Upper lobe of right lung (tissue), 1 donor: Measurements from ENCODE around the gene ZDHHC17. TPM values are rescaled to one million over a fixed set of nuclear protein-coding genes. Genes with fewer than 3 reads are reported as not detected.
A peak's percentile ranks its signal among the peaks of the same experiment; 100 is the strongest.

Source experiments
- ATAC-seq: fragments of 200-7000 bp; cut with Tn5 transposase; one replicate; pipeline ENCODE4 v1.9.1; 2020; ENCODE audit warnings: mild to moderate bottlenecking, moderate library complexity
- DNase-seq: peaks from one replicate; pipeline ENCODE4 v3.0.0-alpha.2; 2020
- H3K27ac ChIP-seq: fragments of 200-600 bp; one replicate; pipeline ENCODE4 v1.8.0; 2022
- H3K27me3 ChIP-seq: fragments of 200-600 bp; one replicate; pipeline ENCODE4 v1.8.0; 2022; ENCODE audit warnings: mild to moderate bottlenecking
- H3K36me3 ChIP-seq: fragments of 200-600 bp; one replicate; pipeline ENCODE4 v1.8.0; 2022
- H3K4me1 ChIP-seq: fragments of 200-600 bp; one replicate; pipeline ENCODE4 v1.8.0; 2022
- H3K4me3 ChIP-seq: fragments of 200-600 bp; one replicate; pipeline ENCODE4 v1.8.0; 2022; ENCODE audit warnings: mild to moderate bottlenecking
- H3K9me3 ChIP-seq: fragments of 200-600 bp; one replicate; pipeline ENCODE4 v1.8.0; 2022
- intact Hi-C: fragments of 100-400 bp; cut with DNase I; formaldehyde crosslinking; loops from one replicate; pipeline ENCODE4 v1.11.0; 2022
- total RNA-seq: library from RNA; stranded (reverse); fragmentation: NEBNext Ultra II Directional; extraction: Animal tissue kit (Norgen Biotek cat#: 25700); gene quantifications from one replicate; pipeline ENCODE4 v1.2.1, GENCODE V29; 2021
- TF ChIP-seq, protein P1 (sequence below): fragments of 200-600 bp; IDR thresholded peaks from one replicate; pipeline ENCODE4 v1.8.0; 2022; ENCODE audit warnings: antibody characterized with exemption
- donor health status: DM: no; HTN: yes; CAD: no; lungs with severe emphysema.

The ZDHHC17 gene
- total RNA-seq, 1 donor from 2014 or later, result 35.0 TPM

DNA sequence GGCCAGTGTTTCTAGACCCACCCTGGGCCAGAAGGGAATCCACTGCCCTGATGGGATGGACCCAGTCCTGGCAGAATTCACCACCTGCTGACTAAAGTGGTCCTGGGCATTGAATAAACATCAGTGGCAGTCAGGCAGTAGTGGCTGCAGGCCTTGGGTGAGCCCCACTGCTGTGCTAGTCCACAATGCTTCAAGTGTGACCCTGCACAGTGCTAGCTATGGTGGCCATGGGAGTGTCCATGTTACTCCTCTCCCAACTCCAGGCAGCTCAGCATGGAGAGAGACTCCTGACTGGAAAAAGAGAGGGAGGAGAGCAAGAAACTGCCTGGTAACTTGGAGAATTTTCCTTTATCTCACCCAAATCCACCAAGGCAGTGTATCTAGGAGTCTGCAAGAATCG is 132.4 kb downstream of the ZDHHC17 start:
- ATAC-seq (peak; percentile 34), DNase-seq (no peak)
- intact Hi-C loops, result no loop called here
- TF ChIP-seq, protein P1, sequence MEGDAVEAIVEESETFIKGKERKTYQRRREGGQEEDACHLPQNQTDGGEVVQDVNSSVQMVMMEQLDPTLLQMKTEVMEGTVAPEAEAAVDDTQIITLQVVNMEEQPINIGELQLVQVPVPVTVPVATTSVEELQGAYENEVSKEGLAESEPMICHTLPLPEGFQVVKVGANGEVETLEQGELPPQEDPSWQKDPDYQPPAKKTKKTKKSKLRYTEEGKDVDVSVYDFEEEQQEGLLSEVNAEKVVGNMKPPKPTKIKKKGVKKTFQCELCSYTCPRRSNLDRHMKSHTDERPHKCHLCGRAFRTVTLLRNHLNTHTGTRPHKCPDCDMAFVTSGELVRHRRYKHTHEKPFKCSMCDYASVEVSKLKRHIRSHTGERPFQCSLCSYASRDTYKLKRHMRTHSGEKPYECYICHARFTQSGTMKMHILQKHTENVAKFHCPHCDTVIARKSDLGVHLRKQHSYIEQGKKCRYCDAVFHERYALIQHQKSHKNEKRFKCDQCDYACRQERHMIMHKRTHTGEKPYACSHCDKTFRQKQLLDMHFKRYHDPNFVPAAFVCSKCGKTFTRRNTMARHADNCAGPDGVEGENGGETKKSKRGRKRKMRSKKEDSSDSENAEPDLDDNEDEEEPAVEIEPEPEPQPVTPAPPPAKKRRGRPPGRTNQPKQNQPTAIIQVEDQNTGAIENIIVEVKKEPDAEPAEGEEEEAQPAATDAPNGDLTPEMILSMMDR, result no peak
- no peak overlapping the region for H3K27ac ChIP-seq
- H3K36me3 ChIP-seq, result no peaks in the 10 kb centered on the region
- no peaks in the 10 kb centered on the region for H3K9me3 ChIP-seq
- H3K27me3 ChIP-seq, result no peaks in the 10 kb centered on the region
- H3K4me1 ChIP-seq, result no peaks in the 10 kb centered on the region
- no peak overlapping the region for H3K4me3 ChIP-seq

DNA sequence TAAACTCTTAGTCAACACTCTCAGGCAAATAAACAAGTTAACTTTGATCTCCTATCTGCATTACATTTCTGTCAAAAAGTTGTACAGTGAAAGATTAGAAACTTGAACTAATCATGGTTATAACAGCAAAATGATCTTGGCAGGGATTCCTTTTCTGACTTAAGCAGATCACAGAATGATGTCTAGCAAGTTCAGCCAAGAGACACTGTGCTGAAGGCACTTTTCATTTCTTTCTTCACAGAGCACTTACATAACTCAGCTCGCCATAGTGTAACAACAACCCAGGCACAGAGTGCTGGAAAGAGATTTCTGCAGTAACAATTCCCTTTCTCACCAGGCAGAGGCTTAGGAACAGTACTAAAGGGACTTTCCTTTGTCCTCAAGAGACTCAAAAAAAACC is 134.5 kb downstream of the ZDHHC17 start:
- TF ChIP-seq, protein P1, result no peak
- no peak for DNase-seq
- peak overlapping the region; percentile 47 for H3K27ac ChIP-seq
- peak; percentile 20 for ATAC-seq
- no peaks in the 10 kb centered on the region for H3K27me3 ChIP-seq
- no peaks in the 10 kb centered on the region for H3K9me3 ChIP-seq
- no peaks in the 10 kb centered on the region for H3K4me1 ChIP-seq
- no peak overlapping the region for H3K4me3 ChIP-seq
- no peaks in the 10 kb centered on the region for H3K36me3 ChIP-seq
- intact Hi-C loops, result no loop called here

DNA sequence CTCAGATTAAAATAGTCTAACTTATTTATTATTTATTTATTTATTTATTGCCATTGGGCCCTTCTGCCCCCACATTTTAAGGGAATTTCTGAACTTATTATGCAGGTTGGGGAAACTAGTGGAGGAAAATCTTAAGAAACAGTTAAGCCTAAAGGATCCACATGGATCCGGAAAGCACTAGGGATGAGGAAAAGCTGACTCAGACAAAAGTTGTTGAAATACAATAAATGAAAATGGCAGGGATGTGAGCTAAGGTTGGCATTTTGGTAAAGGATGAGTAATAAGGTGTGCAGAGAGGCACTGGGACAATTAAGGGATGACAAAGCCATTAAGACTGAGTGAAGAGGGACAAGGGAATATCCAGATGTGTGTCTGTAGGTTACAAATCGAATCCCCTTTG is 135.6 kb downstream of the ZDHHC17 start:
- intact Hi-C loops, result no loop called here
- no peak for ATAC-seq

DNA sequence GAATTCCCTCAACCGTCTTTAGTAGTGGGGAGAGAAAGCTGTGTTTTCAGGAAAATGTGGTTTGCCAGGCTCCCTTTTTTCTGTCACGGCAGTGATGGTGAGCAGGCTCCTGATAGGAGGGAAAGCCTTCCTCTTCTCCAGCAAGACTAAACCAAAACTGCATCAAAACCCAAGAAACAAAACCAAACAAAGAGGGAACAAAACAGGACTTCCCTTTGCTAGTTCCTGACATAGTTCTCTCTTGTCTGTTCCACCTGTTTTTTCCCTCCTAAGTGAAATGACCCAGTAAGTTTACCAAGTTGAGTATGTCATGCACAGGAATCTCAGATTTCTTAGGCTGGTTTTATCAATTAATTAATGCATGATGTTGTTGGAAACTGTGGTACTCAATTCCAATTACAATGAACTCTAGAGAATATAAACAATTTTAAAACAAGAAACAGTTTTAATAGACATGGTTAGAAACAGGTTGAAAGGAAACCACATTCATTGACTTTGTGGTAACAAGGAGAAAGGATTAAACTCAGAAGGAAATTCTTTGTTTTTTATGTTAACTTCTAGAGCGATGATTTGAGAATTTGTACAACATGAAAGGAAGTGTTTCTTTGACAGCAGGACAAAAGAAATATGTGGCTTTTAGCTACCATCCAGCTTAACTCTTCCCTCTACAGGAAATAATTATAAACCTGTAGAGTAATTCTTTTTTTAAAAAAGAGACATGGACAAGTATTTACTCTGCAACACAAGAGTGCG is 137.9 kb downstream of the ZDHHC17 start:
- no peak overlapping the region for H3K4me3 ChIP-seq
- TF ChIP-seq, protein P1, result no peak
- no peaks in the 10 kb centered on the region for H3K36me3 ChIP-seq
- intact Hi-C loops, result no loop called here
- no peak for ATAC-seq
- DNase-seq, result no peak
- no peaks in the 10 kb centered on the region for H3K27me3 ChIP-seq
- no peaks in the 10 kb centered on the region for H3K4me1 ChIP-seq
- H3K9me3 ChIP-seq, result no peaks in the 10 kb centered on the region
- H3K27ac ChIP-seq, result no peak overlapping the region

More for the DNA sequence above, 135.6 kb downstream of the ZDHHC17 start:
- Histone ChIP-seq H3K9me3 (no peaks in the 10 kb centered on the region), H3K27ac (no peak overlapping the region), H3K36me3 (no peaks in the 10 kb centered on the region), H3K27me3 (no peaks in the 10 kb centered on the region), H3K4me3 (no peak overlapping the region), H3K4me1 (no peaks in the 10 kb centered on the region)
- DNase-seq, result no peak
- TF ChIP-seq, protein P1, result no peak

Other genes starting within 250 kb of the ZDHHC17 start
- gene OSBPL8, start 204.3 kb upstream of the ZDHHC17 start, total RNA-seq, result 97.3 TPM
- 28.5 TPM for gene CSRP2, start 114.9 kb downstream of the ZDHHC17 start, total RNA-seq